Omental fat pad (tissue), 4 donors: ENCODE results near the gene CALB2. TPM values are rescaled to one million over a fixed set of nuclear protein-coding genes. Genes with fewer than 3 reads are reported as not detected.

ENCODE experiments used
- ATAC-seq: fragments of 150-250 bp; one replicate; pipeline ENCODE4 v1.9.1; 2016; ENCODE audit warnings: mild to moderate bottlenecking, moderate library complexity; ENCODE audit not compliant: low FRiP score
- DNase-seq: peaks from one replicate; pipeline ENCODE4 v3.0.0-alpha.2; 2019; ENCODE audit warnings: low spot score
- CTCF ChIP-seq, 3 donors: fragments of 450-650 bp; IDR thresholded peaks; one replicate each; pipeline ENCODE4 v1.5.1; 2016 to 2017; ENCODE audit warnings: antibody characterized with exemption in 3 of 3, mild to moderate bottlenecking in 3 of 3, moderate library complexity in 2 of 3
- total RNA-seq, 4 donors: library from RNA; depleted of rRNA; stranded (reverse); fragments of >200 nt; gene quantifications; one replicate each; pipeline ENCODE4 v1.1.0, GENCODE V29; 2016

The CALB2 gene
- total RNA-seq, 4 donors from 2014 or later: 15.0 to 148 (median 105) TPM

- DNase-seq (no peak), ATAC-seq (no peak)
- TF ChIP-seq CTCF (IDR thresholded peaks at IDR 0.05): no peak
Observed at GRCh38 chr16:71371237-71371636, 12.7 kb downstream of the CALB2 start.

GRCh38 chr16:71373073-71373472 lies 14.6 kb downstream of the CALB2 start:
- DNase-seq: no peak
- ATAC-seq: peak; percentile 76

GRCh38 chr16:71376465-71377157 lies 18.1 kb downstream of the CALB2 start:
- no peak for TF ChIP-seq CTCF (IDR thresholded peaks at IDR 0.05)
- DNase-seq: no peak
- ATAC-seq: no peak

More at GRCh38 chr16:71373073-71373472, 14.6 kb downstream of the CALB2 start:
- TF ChIP-seq CTCF (IDR thresholded peaks at IDR 0.05): no peak

GRCh38 chr16:71379711-71380110 lies 21.2 kb downstream of the CALB2 start:
- ATAC-seq: no peak
- TF ChIP-seq CTCF (IDR thresholded peaks at IDR 0.05): no peak
- no peak for DNase-seq

GRCh38 chr16:71380831-71381230 lies 22.3 kb downstream of the CALB2 start:
- DNase-seq (no peak), ATAC-seq (no peak)
- TF ChIP-seq CTCF (IDR thresholded peaks at IDR 0.05): no peak

- TF ChIP-seq CTCF (IDR thresholded peaks at IDR 0.05): no peak
- DNase-seq (no peak), ATAC-seq (peak; percentile 96)
Observed at GRCh38 chr16:71383054-71383773, 24.7 kb downstream of the CALB2 start.
